Measurements from ENCODE around the gene CSTF1.

Gene CSTF1

DNA sequence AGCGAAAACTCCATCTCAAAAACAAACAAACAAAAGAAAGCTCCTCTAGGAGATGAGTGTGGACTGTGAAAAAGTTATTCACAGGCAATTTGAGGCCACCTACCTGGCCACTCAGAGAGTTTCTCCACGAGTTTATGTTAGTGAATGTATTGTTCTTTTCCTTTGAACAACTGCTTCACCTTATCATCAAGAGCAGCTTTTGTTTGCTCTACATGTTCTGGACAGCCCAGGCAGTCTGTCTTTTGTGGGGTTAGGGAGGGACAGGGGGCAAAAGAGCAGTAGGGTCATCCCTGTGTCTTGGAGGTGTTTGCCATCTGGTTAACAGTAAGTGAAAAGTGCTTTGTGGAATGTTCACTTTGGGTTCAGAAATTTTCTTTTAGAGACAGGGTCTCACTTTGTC, 27.6 kb downstream of the CSTF1 start:
- DNase-seq (ENCODE audit: low read depth, low spot score): no peak
- ChIA-PET CTCF (interaction anchor here (1.6 kb wide), 3 partner anchors 10 to 24 kb away, joined by 4 read pairs; no protein-coding TSS in a partner anchor), POLR2A (interaction anchor here (2.5 kb wide), 1 partner anchor 20 kb away, joined by 8 read pairs; no protein-coding TSS in a partner anchor)
- no peak for TF ChIP-seq CTCF (IDR thresholded peaks at IDR 0.05; ENCODE audit: insufficient read depth, low read length, missing control alignments)
- H3K4me3 ChIP-seq (ENCODE audit: low read depth, low read length): no peak overlapping the region

DNA sequence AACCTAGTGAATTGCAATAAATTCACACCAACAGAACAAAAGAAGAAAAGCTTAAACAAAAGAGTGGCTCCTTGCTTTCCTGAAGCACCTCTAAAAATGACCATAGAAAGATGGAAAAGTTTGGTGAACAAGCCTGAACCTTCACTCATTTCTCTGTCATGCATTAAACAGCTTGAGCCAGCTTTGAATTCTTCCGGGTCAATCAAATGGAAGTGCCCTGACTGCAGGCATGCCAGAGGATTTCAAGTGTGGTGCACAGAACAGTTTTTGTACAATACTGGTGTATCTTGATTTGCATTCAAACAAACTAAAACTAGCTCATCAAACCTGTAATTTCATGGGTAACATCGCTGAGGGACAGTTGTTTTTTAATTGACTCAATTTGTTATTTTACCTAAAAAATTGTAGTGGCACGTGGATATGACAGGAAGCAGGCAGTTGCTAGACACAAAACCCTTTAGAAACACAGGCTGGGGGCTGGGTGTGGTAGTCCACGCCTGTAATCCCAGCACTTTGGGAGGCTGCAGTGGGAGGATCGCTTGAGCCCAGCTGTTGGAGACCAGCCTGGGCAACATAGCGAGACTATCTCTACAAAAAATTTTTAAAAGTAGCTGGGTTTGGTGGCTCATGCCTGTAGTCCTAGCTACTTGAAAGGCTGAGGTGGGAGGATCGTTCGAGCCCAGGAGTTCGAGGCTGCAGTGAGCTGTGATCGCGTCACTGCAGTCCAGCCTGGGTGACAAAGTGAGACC, 28.7 kb downstream of the CSTF1 start:
- TF ChIP-seq CTCF (IDR thresholded peaks at IDR 0.05; ENCODE audit: insufficient read depth, low read length, missing control alignments): no peak
- ChIA-PET CTCF (interaction anchor here (0.8 to 1.6 kb wide), 3 partner anchors 12 to 15 kb away, joined by 3 to 4 read pairs (median 3); no protein-coding TSS in a partner anchor), POLR2A (interaction anchor here (0.5 kb wide), 1 partner anchor 215 kb away, joined by 3 read pairs; no protein-coding TSS in a partner anchor)
- no peak overlapping the region for H3K4me3 ChIP-seq (ENCODE audit: low read depth, low read length)
- DNase-seq (ENCODE audit: low read depth, low spot score): no peak

DNA sequence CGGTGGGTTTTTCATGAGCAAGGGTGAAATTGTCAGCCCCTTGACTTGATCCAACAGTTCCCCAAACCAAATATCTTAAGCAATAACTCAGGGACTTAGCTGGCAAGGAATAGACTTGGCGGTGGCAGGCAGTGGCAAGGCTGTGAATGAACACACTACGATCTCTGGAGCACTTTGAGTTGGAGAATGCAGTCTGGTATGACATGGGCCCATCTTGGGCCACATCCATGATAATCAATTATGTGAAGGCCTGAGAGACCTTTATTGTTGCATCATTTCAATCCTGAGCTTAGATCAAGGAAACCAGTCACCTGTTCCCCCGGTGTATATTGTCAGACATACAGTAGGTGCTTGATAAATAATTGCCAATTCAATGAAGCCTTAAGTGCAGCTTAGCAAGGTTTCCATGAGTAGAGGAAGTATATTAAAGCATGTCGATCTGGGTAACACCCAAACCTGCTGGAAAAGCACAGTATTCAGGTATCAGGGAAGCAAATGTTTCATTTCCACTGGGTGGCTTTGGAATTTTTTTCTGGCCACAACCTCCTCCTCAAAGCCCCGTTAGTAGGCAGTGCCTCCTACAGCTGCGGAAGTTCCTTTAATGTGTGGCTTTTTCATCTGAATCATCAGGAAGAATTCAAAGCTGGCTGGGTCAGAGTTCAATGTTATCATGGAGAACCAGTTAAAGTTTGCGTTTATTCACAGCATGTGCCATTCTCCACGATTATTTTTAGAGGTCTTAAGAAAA, 29.8 kb downstream of the CSTF1 start:
- ChIA-PET CTCF (interaction anchor here (1.0 to 3.8 kb wide), 5 partner anchors 9 to 24 kb away, joined by 3 to 10 read pairs (median 4); no protein-coding TSS in a partner anchor), POLR2A (interaction anchor here (1.4 kb wide), 1 partner anchor 11 kb away, joined by 4 read pairs; no protein-coding TSS in a partner anchor)
- no peak for TF ChIP-seq CTCF (IDR thresholded peaks at IDR 0.05; ENCODE audit: insufficient read depth, low read length, missing control alignments)
- H3K4me3 ChIP-seq (ENCODE audit: low read depth, low read length): no peak overlapping the region
- no peak for DNase-seq (ENCODE audit: low read depth, low spot score)

GRCh38 chr20:56422824-56423189, 30.4 kb downstream of the CSTF1 start:
- TF ChIP-seq CTCF (IDR thresholded peaks at IDR 0.05; ENCODE audit: insufficient read depth, low read length, missing control alignments): no peak
- ChIA-PET CTCF (interaction anchor here (1.4 to 3.8 kb wide), 4 partner anchors 10 to 24 kb away, joined by 3 to 10 read pairs (median 7); no protein-coding TSS in a partner anchor), POLR2A (interaction anchor here (1.4 kb wide), 1 partner anchor 12 kb away, joined by 4 read pairs; no protein-coding TSS in a partner anchor)
- no peak overlapping the region for H3K4me3 ChIP-seq (ENCODE audit: low read depth, low read length)
- no peak for DNase-seq (ENCODE audit: low read depth, low spot score)

DNA sequence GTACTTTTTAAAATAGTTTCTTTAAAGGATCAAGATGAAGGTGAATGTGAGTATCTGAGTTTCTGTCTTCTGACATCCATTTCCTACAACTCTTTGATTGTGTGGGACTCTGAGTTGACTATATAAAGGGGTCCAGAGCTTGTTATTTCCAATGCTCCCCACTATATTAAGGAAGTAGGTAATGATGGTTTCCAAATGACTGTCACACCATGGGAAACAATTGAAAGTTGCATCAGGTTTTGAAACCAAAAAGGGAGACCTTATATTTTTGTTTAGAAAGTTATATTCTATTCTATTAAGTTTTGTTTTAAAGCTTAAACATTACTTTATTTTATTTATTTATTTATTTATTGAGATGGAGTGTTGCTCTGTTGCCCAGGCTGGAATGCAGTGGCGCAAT, 30.8 kb downstream of the CSTF1 start:
- DNase-seq (ENCODE audit: low read depth, low spot score): no peak
- H3K4me3 ChIP-seq (ENCODE audit: low read depth, low read length): no peak overlapping the region
- POLR2A ChIA-PET: interaction anchor here (1.4 kb wide), 1 partner anchor 12 kb away, joined by 4 read pairs; no protein-coding TSS in a partner anchor
- no peak for TF ChIP-seq CTCF (IDR thresholded peaks at IDR 0.05; ENCODE audit: insufficient read depth, low read length, missing control alignments)
- CTCF ChIA-PET: interaction anchor here (1.4 to 3.8 kb wide), 4 partner anchors 10 to 25 kb away, joined by 3 to 10 read pairs (median 7); no protein-coding TSS in a partner anchor
